RCC 7860 (cell line): Measurements from ENCODE around the gene SDCBP2.

Experiments used
- DNase-seq: peaks from one replicate; pipeline ENCODE4 v3.0.0-alpha.2; 2015; ENCODE audit warnings: low spot score
- FAIRE-seq: peaks from 2 replicates; lab custom pipeline; 2012; peaks lifted over from hg19 to GRCh38; lab: Jason Lieb, UNC

The SDCBP2 gene

DNA sequence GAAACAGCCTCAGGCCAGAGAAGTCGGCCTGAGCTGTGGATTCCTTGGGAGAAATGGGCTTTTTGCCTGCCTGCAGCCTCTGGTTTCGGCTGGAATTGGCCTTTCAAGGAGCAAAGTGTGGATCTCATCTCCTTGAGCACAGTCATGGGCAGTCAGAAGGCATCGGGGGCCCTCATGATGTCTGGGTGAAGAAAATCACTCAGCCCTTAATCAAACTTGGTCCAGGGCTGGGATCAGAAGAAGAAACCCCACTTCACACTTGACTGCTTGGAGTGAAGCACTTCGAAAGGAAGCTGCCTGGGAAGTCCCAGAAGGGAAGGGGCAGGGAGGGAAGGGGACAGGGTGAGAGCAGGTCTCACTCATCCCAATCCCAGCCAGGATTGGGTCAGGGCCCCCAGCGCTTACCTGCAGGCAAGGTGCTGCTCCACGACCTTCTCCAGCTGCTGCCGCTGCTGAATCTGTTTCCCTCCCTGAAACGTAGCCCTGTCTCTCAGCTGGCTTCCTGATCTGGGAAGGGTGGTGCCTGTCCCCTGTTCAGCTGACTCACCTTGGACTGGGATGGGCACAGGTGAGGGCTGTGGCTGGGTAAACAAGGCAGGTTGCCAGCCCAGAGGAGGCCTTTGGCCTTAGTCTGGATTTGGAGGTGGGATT, at the start of gene SDCBP2:
TSS of gene SDCBP2 (minus strand) at position 460 of the 651 bp plus-strand sequence. CDS start 8,723 bp downstream, outside the sequence.
- FAIRE-seq (no peak), DNase-seq (no peak)

GRCh38 chr20:1378735-1379125, 49.8 kb upstream of the SDCBP2 start:
- FAIRE-seq, result no peak
- DNase-seq, result no peak

DNA sequence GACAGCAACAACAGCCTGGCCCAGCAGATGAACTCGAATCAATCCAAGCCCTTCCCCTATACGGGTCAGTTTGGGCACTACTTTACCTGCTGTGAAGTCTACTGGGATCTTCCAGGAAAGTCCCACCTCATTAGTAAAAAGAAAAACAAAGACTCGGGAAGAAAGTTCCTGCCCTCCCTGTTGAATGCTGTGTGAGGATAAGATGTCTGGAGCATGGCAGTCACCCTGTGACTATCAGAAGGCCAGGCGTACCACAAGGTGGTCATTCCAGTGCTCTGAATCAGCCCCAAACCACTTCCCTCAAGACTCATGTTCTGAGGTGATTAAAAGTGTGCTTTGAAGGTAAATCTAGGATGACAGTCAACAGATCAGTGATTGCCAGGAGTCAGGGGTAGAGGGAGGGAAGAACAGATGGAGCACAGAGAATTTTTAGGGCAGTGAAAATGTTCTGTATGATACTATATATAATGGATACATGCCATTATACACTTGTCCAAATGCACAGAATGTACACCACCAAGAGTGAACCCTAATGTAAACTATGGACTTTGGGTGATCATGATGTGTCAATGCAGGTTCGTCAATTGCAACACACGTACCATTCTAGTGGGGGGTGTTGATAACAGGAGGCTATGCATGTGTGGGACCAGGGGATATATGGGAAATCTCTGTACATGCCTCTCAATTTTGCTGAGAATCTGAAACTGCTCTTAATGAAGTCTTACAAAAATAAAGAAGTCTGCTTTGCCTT, 49.2 kb upstream of the SDCBP2 start:
- peak; percentile 83 for DNase-seq
- FAIRE-seq, result peak; percentile 89

DNA sequence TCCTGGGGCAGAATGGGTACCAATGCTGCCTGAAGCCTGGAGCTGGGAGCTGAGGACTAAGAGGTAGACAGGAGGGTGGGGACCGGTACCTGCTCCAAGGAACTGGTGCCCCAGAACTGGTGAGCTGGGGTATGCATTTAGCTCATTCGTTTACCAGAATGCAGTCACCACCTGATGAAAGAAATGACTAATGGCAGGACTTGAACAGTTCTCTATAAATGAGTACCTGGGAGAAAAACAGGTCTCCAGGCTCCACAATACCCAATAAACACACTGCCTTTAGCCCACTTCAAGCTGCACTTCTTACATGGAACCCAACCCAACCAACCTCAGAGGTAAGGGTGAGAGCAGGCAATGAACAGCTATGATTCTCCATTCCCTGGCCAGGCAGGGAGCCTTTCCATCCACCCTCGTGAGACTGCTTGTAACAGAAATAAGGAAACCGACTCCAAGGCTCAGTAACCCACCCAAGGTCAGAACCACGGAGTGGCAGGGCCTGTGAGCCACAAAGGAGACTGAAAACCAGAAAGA, 48.5 kb upstream of the SDCBP2 start:
- DNase-seq, result no peak
- no peak for FAIRE-seq

- FAIRE-seq (no peak), DNase-seq (no peak)
Measured at GRCh38 chr20:1376408-1377270, 47.7 kb upstream of the SDCBP2 start.

DNA sequence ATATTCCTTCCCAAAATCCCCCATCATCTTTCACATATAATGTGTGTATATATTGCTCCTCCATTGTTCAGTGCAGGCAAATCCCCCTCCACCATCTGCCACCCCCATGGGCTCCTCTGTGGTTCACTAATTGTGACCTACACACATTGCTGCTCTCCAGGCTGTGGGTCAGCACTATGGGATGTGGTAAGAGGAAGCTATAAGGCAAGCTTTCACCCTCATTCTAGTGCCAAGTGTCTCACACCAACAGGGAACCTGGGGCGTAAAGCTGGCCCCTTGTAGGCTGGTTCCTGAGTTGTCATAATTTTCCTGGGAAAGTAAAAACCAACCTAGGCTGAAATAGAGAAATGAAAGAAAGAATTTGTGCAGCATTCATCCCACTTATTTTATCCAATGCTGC, 47.1 kb upstream of the SDCBP2 start:
- DNase-seq, result no peak
- no peak for FAIRE-seq

DNA sequence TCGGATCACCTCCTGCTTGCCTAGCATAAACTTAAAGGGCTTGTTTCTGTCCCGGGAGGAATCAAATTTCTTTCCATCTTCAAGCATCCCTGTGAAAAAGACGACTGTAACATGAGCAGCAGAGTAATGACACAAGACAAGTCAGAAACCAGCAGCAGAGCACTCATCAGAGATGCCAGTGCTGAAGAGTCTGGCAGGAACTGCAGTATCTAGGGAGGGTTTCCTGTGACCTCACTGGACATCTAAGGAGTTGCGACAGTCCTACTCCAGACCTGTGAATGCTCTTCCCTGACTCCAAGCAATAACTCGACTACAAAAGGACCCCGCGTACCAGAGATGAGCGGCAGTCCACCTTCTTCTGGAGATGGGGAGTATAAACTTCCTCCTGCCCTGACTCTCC, 46.6 kb upstream of the SDCBP2 start:
- FAIRE-seq (no peak), DNase-seq (no peak)

GRCh38 chr20:1374246-1374645, 45.3 kb upstream of the SDCBP2 start:
- DNase-seq (no peak), FAIRE-seq (no peak)

DNA sequence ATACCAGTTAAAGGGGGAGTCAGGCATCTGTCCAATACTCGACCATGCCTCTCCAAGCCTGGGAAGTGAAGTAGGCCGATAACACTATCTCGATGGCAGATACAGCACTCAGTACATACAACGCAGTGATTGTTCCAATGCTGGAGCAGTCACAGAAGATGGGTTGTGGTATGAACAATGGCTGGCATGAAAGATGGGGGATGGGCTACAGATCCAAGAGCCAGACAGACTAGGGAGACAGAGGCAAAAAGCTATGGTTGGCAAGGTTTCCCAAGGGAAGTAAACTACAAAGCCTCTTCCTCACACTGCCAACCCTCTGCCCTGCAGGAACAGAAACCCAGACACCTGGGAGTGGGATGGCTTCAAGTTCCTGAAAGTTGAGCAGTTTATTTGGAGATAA, 44.7 kb upstream of the SDCBP2 start:
- FAIRE-seq (no peak), DNase-seq (no peak)

DNA sequence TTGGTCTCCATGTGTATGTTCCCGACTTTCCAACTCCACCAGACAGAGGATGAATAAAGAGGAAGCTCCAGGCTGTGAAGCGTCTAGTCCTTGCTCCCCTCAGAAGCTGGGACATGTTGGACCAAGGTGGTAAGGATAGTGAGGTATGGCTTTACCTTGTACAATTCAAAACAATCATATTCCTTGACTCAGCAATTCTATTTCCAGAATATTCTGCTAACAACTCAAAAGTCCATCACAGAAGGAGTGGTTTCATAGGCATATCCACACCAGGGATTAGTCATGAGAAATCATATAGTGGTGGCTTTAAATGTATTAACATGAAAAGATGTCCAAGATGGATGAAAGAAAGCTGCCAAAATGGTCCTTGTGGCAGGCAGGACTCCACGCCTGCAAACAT, 44.1 kb upstream of the SDCBP2 start:
- DNase-seq (no peak), FAIRE-seq (no peak)

- no peak for FAIRE-seq
- no peak for DNase-seq
Measured at GRCh38 chr20:1371830-1372539, 43.0 kb upstream of the SDCBP2 start.

DNA sequence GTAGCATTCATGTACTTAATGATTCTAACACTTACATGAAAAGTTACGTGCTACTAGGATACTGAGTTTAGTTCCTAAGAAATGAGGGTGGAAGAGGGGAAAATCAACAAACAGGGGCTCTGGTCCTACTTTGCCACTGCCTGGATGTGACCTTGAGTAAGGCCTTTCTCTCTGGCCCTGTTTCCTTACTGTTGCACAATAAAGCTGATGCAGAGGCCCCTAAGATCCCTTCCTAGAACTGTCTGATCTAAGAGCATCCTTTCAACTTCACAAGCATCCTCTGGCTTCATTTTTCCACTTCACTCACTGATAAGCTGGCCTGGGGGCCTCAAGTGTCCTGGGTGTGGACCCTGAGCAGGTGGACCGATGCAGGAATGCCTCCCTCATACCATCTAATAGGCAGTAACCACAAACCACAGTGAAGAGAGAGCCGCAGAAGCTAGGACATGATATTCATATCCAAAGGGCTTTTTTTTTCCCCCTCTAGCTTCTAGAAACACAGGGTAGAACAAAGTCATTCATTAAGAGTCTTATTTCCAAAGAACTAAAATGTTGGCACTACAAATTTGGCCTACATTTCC, 42.4 kb upstream of the SDCBP2 start:
- DNase-seq (no peak), FAIRE-seq (no peak)

DNA sequence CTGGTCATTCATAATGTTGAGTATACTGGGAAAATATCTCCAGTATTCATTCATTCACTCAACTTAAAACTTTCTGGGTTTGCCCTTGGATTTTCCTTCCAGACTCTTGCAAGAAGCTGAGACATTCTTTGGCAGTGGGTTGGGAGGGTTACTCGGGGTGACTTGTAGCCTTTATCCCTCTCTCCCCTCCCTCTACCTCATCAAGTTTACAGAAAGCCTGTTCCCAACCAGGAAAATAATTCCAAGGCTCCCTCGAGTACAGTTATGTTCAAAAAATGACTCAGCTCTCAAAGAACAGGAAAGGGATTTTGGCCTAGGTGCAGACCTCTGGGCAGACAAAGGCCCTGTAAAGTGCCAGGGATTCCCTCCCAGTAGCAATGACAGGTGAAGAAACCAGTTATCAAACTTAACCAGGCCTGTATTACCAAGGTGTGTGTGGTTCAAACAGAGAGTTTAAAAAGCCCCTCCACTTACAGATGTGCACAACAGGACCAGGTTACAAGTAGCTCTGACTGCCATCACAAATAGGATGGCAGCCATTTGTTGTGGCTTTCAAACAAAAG, 41.7 kb upstream of the SDCBP2 start:
- DNase-seq (no peak), FAIRE-seq (no peak)

GRCh38 chr20:1369970-1370369, 41.0 kb upstream of the SDCBP2 start:
- DNase-seq (no peak), FAIRE-seq (no peak)

DNA sequence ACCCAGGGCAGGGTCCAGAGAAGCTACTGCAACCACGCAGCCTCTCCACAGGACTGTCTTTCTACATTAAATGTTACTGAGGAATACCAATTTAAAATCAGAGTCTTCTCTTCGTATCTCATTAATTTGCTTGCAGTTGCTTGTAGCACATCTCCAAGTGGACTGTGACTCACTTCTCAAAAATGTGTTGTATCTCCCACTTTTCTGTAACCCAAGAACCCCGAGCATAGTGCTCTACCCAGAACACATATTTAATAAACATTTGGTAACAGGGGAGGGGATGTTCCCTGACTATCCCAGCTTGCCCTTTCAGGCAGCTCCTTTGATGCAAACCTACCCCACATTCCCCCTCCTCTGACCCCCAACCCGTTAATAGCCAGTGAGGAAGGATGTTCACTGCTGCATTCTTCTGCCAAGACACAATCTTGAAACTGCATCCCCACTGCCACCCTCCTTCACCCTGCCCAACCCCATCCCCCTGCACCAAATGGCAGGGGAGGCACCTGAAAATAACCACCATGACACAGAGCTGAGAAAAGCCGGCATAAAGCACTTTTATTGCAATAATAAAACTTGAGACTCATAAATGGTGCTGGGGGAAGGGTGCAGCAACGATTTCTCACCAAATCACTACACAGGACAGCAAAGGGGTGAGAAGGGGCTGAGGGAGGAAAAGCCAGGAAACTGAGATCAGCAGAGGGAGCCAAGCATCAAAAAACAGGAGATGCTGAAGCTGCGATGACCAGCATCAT, 39.7 kb upstream of the SDCBP2 start:
- FAIRE-seq (no peak), DNase-seq (no peak)

GRCh38 chr20:1367479-1367878, 38.5 kb upstream of the SDCBP2 start:
- DNase-seq, result no peak
- no peak for FAIRE-seq

- DNase-seq (no peak), FAIRE-seq (no peak)
Measured at GRCh38 chr20:1364106-1364505, 35.2 kb upstream of the SDCBP2 start.

DNA sequence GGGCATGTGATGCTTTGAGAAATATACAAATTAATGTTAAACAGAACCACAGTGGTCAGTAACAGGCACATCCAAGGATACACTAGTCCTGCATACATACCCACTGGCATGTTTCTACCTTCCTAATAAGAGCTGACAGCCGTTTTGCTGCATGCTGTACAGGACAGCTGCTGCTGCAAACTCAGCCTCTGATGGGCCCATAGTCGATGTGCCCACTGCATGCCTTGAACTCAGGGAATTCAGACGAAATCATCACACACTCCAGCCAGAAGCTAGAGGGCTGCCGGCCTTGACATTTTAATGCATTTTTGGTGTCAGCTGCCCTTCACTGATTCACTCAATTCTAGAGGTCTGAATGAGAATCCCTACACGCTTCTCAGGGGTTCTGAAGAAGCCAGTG, 34.6 kb upstream of the SDCBP2 start:
- DNase-seq (no peak), FAIRE-seq (no peak)

DNA sequence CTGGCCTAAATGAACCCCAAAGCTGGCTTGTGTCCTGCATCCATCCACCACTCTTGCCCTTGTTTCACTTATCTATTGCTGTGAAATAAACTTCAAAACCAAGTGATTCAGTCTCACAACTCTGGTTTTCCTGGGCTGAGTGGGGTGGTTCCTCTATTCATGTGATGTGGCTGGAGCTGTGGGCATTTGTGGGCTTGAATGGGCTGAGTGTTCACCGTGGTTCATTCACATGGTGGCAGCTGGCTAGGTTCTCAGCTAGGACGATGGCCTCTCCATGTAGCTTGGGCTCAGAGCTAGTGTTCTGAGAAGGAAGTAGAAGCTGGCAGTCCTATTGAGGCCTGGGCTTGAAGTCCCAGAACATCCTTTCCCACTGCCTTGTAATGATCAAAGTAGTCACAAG, 33.5 kb upstream of the SDCBP2 start:
- FAIRE-seq (no peak), DNase-seq (no peak)
